HepG2 (cell line): ENCODE measurements around the gene CEP97. TPM values are rescaled to one million over a fixed set of nuclear protein-coding genes. Genes with fewer than 3 reads are reported as not detected.

Experiments
- BRD4 ChIP-seq: sonication (generic); formaldehyde crosslinking; IDR thresholded peaks from 2 replicates; pipeline ENCODE4 v1.4.0; 2020; ENCODE audit warnings: missing genetic modification reagents
- GABPA ChIP-seq, 2 experiments: IDR thresholded peaks; 2 replicates each; pipeline ENCODE4 v1.6.1; 2011 to 2016; ENCODE audit warnings: low read depth in 2 of 2, low read length in 1 of 2, missing biosample characterization in 1 of 2, missing genetic modification characterization in 1 of 2
- GPBP1L1 ChIP-seq: sonication (generic); formaldehyde crosslinking; IDR thresholded peaks from 2 replicates; pipeline ENCODE4 v1.5.0; 2020; ENCODE audit warnings: mild to moderate bottlenecking, missing genetic modification reagents
- HOXA3 ChIP-seq: sonication (generic); formaldehyde crosslinking; IDR thresholded peaks from 2 replicates; pipeline ENCODE4 v1.5.0; 2020; ENCODE audit warnings: missing genetic modification reagents
- PATZ1 ChIP-seq: sonication (generic); formaldehyde crosslinking; IDR thresholded peaks from 2 replicates; pipeline ENCODE4 v1.4.0; 2020; ENCODE audit warnings: missing genetic modification reagents
- SOX5 ChIP-seq: IDR thresholded peaks from 2 replicates; pipeline ENCODE4 v1.6.1; 2016; ENCODE audit warnings: borderline replicate concordance
- ZBTB34 ChIP-seq: sonication (generic); formaldehyde crosslinking; IDR thresholded peaks from 2 replicates; pipeline ENCODE4 v1.8.0; 2022; ENCODE audit warnings: mild to moderate bottlenecking, missing genetic modification reagents
- ZNF260 ChIP-seq: sonication (generic); formaldehyde crosslinking; IDR thresholded peaks from 2 replicates; pipeline ENCODE4 v1.4.0; 2020; ENCODE audit warnings: missing genetic modification reagents, low read depth, mild to moderate bottlenecking, borderline replicate concordance
- ZNF337 ChIP-seq: sonication (generic); formaldehyde crosslinking; IDR thresholded peaks from 2 replicates; pipeline ENCODE4 v1.5.1; 2020; ENCODE audit warnings: missing genetic modification reagents, low read depth, mild to moderate bottlenecking, borderline replicate concordance
- ZNF343 ChIP-seq: sonication (generic); formaldehyde crosslinking; IDR thresholded peaks from 2 replicates; pipeline ENCODE4 v1.4.0; 2020; ENCODE audit warnings: mild to moderate bottlenecking, missing genetic modification reagents
- ZNF646 ChIP-seq: sonication (generic); formaldehyde crosslinking; IDR thresholded peaks from 2 replicates; pipeline ENCODE4 v1.9.0; 2021; ENCODE audit warnings: mild to moderate bottlenecking, missing genetic modification reagents
- polyA plus RNA-seq, 8 experiments: library from polyadenylated mRNA; depleted of rRNA in 3 of 8; stranded (reverse) in 7 of 8; unstranded in 1 of 8; fragments of >200 nt; fragmentation: Illumina TruSeq in 4 of 8; extraction: Trizol in 4 of 8; gene quantifications; 2 replicates each; pipeline versions ENCODE4 v1.2.1 to v1.2.3, GENCODE V29; 2011 to 2016; ENCODE audit warnings: low read depth in 4 of 8, missing spikeins in 1 of 8, mixed read lengths in 1 of 8; ENCODE audit not compliant: insufficient read depth in 1 of 8
- total RNA-seq, 5 experiments: library from RNA; depleted of rRNA; stranded (reverse); fragments of >200 nt; fragmentation: Illumina TruSeq; extraction: Trizol; gene quantifications; 2 replicates each; pipeline ENCODE4 v1.2.3, GENCODE V29; 2016; ENCODE audit warnings: low read depth in 1 of 5
- TF ChIP-seq, protein P1 (sequence below): sonication (generic); formaldehyde crosslinking; IDR thresholded peaks from 2 replicates; pipeline ENCODE4 v1.5.1; 2020; ENCODE audit warnings: mild to moderate bottlenecking, moderate library complexity, missing genetic modification reagents

Gene CEP97
- total and polyA plus RNA-seq, 2 of the 13 experiments (the other 11 are each of a cell fraction or from before 2014, with no cell fraction given) = 0.99 to 6.5 TPM

DNA sequence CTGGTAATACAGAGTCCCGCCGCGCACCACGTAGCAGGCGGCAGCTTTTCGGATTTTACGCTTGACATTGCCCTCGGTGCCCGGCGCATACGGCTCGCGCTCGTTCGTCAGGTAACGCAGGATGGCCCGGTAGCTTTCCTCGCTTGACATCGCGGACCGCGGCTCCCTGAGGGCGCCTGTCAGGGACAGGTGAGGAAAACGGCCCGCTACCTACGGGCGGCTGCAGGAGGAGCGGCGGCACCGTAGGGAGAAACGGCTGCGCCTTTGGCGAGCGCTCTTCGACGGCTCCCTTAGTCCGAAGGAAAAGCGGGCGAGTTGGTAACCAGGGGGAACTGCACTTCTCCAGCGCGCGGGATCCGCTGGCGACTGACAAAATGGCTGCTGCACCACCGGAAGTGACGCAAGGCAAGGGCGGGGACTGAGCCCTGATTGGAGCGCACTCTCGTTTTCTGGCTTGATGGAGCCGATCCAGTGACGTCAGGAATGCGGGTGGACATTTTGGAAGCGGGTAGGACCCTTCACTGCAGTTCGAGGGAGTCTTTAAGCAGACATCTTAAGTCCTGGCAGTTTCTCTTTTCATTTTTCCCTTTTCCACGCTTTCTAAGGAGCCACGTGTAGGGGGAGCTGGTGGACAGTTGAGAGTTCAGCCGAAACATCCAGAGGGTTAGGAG lies 47.5 kb upstream of the CEP97 start, which contains the start of gene ZBTB11 (continued):
- TF ChIP-seq GABPA (IDR thresholded peaks at IDR 0.05; ENCODE audit: low read depth, low read length) = peak; percentile 99
- TF ChIP-seq GABPA (CRISPR knock-in tag; IDR thresholded peaks at IDR 0.05; ENCODE audit: low read depth) = peak; percentile 98
- TF ChIP-seq BRD4 (CRISPR knock-in tag) = peak; percentile 82; the same call in 1 of the 2 replicates
- peak; percentile 35; the same call in 1 of the 2 replicates for TF ChIP-seq PATZ1 (CRISPR knock-in tag)
- peak; percentile 15 for TF ChIP-seq ZBTB34
- TF ChIP-seq HOXA3 (CRISPR knock-in tag) = peak; percentile 100
- TF ChIP-seq, protein P1, sequence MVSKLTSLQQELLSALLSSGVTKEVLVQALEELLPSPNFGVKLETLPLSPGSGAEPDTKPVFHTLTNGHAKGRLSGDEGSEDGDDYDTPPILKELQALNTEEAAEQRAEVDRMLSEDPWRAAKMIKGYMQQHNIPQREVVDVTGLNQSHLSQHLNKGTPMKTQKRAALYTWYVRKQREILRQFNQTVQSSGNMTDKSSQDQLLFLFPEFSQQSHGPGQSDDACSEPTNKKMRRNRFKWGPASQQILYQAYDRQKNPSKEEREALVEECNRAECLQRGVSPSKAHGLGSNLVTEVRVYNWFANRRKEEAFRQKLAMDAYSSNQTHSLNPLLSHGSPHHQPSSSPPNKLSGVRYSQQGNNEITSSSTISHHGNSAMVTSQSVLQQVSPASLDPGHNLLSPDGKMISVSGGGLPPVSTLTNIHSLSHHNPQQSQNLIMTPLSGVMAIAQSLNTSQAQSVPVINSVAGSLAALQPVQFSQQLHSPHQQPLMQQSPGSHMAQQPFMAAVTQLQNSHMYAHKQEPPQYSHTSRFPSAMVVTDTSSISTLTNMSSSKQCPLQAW (CRISPR knock-in tag) = peak; percentile 4; the same call in 1 of the 2 replicates
- no peak for TF ChIP-seq ZNF260
- 0 out of 2 replicates have a peak, but pooled peaks have one; percentile 31 for TF ChIP-seq ZNF337
- TF ChIP-seq ZNF646 (CRISPR knock-in tag) = no peak
- TF ChIP-seq SOX5 (CRISPR knock-in tag) = no peak; the same call in none of the 2 replicates
- TF ChIP-seq ZNF343 (CRISPR knock-in tag) = no peak
- TF ChIP-seq GPBP1L1 (CRISPR knock-in tag) = no peak
